ENCODE data around the gene NDUFAF3.

Gene NDUFAF3, protein sequence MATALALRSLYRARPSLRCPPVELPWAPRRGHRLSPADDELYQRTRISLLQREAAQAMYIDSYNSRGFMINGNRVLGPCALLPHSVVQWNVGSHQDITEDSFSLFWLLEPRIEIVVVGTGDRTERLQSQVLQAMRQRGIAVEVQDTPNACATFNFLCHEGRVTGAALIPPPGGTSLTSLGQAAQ

DNA sequence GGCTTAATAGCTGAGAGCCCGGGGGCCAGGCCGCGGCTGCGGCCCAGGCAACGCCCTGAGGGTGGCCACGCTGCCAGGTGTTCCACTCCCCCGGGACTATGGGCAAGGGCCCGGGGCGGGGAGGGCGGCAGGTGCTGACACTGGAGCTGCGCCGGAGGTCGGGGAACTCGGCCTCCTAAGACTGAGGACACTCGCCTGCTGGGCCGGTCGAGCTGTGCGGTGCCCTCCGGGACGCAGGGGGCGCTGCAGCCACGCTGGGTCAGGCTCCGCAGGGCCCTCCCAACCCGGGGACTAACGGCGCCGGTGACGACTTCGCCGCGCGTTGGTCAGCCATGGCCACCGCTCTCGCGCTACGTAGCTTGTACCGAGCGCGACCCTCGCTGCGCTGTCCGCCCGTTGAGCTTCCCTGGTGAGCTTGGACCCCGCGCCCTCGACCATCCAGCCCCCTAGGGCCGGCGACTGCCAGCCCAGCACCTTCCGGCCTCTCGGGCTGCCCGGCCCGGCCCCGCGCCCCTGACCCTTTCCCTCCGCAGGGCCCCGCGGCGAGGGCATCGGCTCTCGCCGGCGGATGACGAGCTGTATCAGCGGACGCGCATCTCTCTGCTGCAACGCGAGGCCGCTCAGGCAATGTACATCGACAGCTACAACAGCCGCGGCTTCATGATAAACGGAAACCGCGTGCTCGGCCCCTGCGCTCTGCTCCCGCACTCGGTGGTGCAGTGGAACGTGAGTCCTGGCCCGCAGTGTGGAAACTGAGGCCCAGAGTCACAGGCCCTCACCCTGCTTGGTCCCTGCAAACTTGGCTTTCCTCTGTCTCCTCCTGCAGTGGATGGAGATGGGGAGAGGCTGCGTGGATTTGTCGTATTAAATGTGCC is at the start of gene NDUFAF3:
Gene NDUFAF3 (plus strand): TSS at position 309 of the 875 bp plus-strand sequence. CDS start 24 bp downstream, at position 333.
- peak; percentile 94 for DNase-seq

DNA sequence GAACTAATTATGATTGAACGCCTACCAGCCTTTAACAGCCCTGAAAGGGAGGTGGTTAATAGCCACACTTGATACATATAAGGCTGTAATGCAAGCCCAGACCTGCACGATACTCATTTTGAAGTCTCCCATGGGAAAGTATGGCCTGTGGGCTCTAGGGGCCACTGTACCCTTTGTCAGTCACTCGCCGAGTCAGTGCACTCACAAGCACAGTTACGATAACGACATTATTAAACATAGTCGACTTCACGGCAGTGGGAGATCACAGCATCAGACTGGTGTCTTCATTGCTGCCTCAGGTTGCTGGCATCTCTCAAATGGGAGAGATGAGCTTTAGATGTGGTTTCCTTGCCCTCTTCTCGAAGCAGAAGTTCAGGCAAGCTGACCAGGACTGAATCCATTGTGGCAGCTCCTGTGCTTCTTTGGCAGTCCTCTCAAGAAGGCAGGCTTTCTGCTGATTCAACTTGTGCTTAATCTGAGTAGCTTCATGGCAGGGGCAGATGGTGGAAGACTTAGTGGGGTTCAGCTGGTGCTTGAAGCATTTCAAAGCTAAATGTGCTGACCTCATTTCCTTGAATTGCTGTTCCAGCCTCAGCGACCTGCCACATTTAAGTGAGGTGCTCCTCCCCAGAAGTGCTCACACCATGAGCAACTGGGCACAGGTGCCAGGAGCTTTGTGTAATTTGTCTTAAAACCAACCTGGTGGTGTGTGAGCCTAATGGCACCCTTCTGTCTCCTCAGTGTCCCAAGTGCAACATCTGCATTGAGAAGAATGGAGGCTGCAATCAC is 47.7 kb upstream of the NDUFAF3 start:
- DNase-seq: no peak

DNA sequence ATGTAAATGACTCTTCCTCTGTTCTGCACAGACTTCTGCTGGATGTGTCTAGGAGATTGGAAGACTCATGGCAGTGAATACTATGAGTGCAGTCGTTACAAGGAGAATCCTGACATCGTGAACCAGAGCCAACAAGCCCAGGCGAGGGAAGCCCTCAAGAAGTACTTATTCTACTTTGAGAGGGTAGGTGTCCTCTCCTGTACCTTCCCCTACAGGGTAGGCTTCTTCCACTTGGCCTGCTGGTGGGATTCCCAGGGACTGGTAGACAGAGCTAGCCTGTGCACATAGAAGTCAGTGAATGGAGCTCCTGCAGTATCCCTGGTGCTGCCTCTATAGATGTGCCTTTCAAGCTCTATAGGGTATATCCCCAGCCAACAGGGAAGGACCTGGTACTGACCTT is 42.5 kb upstream of the NDUFAF3 start:
- DNase-seq: no peak

DNA sequence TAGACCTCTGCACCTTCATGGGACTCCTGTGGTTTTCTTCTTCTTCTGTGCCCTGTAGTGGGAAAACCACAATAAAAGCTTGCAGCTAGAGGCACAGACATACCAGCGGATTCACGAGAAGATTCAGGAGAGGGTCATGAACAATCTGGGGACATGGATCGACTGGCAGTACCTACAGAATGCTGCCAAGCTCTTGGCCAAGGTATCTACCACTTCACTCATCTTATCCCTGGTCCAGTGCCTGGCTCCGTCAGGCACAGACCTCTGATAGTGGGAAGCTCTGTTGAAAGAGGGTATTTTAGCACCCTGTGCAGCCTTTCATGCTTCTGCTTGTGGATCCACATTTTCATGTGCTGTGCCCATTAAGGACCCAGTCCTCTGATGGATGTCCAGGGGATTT is 41.6 kb upstream of the NDUFAF3 start:
- no peak for DNase-seq

DNA sequence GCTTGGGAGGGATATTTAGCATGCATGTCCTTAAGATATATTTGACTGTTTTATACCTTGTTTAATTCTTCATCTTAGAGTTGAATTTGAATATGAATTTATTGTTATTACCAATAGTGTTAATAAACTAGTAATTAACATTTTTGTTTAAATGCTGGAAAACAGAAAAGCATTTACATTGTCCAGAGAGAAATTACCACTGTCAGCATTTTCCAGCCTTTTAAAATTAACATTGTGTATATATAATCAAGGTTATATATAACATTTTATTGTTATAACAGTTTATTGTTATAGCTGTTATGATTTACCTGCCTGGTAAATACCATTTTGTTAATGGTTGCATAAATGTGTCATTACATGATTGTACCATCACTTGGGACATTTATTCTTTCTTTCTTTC is 39.9 kb upstream of the NDUFAF3 start:
- no peak for DNase-seq

DNA sequence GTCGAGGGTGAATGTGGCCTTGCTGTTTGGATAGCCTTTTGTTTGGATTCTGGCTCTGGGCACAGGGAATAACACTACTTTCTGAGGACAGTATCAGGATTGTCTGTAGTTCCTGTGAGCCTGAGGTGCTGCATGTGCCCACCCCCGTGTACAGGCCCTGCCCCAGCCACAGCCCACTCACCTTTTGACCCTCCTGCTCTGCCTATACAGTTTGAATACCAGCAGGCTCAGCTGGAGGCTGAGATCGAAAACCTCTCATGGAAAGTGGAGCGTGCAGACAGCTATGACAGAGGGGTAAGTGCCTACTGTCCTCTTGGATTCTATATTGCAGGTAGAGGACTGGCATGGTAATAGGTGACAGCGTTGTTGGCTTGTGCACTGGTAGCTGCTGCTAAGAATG is 39.2 kb upstream of the NDUFAF3 start:
- DNase-seq: no peak

DNA sequence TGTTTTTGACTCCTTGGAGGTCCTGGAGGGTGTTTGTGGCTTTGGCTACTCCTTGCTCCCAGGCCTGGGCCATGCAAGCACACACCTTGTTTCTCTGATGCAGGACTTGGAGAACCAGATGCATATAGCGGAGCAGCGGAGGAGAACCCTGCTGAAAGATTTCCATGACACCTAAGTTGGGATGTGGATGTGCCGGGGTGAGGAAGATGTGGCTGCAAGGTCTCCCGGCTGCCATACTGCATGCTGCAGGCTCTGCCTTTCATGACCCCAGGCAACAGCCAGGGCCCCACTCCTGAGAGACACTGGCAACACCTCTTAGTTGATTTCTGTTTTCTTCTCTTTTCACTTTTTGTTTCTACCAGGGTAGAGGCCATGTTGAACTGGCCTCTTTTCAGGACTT is 38.8 kb upstream of the NDUFAF3 start:
- DNase-seq: no peak

DNA sequence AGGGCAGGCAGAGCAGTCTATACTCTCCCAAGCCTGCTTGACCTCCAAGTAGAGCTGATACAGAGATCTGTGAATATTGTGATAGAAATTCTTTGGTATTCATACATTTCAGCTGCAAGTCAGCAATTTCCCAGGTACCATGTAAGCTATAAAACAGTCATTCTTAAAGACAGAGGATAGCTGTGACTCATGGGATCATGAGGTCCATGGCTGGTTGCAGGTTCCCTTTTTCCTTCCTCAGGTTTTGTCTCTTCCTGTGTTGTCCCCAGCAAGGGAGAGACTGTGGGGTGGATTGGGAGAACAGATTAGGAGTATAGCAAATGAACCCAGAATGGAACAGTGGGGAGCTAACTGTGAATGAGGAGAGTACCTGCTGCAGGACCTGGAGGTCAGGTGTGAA is 37.3 kb upstream of the NDUFAF3 start:
- no peak for DNase-seq

DNA sequence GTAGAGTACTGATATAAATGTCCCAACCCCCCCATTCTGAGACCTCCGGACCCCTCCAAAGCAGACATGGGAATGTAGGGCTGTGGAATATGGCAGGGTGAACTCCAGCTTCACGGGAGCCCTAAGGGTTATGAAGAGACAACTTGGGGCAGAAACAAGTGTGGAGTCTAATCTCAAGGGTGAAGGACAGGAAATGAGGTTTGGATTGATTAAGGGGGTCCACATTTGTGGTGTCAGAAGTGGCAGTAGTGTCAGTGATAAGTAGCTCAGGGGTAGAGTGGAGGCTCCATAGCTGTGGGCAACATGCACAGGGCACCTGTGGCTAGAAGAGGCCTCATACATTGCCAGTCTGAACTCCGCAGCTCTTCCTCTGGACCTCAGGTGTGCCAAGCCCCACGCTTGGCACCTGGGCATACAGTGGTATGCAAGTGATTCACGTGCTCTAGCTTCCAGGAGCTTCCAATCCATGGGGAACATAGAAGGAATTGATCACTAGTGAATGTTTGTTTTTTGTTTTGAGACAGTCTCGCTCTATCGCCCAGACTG is 36.0 kb upstream of the NDUFAF3 start:
- no peak for DNase-seq

DNA sequence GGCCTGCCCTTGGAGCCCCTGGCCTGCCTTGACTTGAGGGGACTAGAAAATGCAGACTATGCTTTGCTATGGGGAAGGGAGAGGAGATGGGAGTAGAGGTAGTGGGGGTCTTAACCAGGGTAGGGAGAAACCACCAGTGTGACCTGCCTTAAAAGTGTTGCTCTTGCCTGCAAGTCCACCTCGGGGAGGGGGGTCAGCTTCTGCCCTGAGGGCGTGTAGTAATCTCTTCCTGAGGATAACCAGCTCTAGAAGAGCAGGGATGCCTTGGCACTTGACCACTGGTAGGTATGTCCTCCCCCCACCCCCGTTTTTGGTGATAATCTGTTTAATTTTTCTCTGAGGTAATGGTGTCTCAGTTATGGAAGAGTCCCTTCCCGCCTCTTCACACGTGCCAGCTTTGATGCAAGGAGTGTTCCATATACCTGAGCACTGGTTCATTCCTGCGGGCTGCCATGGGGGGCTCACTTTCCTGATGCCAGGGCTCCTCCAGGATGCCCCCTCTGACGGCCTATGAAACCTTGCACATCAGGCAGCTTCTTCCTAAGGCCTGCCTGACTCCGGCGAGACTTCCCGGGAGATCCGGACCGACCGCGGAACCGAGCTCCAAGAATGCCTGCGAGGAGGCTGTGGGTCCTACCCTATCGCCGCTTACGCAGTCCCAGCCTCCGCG is 32.7 kb upstream of the NDUFAF3 start:
- no peak for DNase-seq

DNA sequence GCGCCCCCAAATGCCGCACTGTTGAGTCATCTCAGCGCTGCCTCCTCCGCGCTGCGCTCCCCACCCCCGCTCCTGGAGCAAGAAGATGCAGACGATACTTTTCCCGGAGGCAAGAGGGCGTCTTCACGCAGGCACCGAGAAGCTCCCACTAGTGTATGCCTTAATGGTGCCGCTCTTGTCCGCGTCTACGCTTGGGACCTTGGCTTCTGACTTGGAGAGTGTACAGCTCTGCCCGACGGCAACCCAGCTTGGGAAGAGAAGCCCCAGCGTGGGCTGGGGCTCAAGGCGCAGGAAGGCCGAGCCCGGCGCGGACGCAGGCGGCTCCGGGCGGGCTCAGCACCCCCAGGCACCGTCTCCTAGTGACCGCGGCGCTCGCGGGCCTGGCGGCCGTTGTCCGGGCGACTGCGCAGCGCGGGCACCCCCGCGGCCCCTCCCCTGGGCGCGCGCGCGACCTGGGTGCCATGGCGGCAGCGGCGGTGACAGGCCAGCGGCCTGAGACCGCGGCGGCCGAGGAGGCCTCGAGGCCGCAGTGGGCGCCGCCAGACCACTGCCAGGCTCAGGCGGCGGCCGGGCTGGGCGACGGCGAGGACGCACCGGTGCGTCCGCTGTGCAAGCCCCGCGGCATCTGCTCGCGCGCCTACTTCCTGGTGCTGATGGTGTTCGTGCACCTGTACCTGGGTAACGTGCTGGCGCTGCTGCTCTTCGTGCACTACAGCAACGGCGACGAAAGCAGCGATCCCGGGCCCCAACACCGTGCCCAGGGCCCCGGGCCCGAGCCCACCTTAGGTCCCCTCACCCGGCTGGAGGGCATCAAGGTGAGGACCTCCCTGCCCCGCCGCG is 31.9 kb upstream of the NDUFAF3 start, which contains the start of gene P4HTM:
Gene P4HTM (plus strand): TSS at position 446 of the 840 bp plus-strand sequence. CDS start 16 bp downstream, at position 462.
- peak; percentile 73 for DNase-seq

DNA sequence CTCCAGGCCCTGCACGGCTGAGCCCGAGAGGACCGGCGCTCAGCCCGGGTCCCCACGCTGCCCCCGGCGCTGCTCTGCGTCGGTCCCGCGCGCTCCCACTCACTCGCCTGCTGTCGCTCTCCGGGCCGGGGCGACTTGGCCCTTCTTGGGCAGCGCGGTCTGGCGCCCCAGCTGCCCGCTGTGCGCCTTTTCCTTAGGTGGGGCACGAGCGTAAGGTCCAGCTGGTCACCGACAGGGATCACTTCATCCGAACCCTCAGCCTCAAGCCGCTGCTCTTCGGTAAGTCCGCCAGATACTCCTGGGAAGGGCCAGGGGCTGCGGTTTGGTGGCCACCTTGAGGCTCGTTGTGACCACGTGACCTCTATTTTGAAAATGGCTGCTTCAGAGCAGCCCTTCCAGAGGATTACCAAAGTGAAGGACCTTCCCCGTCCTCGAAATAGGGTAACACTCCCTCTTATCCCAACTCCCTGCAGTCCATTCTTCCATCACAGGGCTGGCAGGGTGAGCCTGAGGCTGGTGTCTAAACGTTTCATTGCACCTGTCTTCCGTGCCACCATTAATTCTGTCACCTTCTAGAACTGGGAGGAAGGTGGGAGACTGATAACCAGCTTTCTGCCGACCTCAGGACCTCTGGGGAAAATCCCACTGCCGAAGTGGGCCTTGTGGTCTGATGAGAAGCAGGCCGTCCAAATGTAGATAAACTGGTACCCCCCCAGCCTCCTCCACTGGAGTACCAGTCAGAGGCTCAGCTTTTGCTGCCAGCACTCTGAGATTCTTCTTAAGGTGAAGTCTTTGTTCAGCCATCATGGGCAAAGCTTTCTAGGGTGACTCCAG is 31.1 kb upstream of the NDUFAF3 start:
- peak; percentile 45 for DNase-seq

DNA sequence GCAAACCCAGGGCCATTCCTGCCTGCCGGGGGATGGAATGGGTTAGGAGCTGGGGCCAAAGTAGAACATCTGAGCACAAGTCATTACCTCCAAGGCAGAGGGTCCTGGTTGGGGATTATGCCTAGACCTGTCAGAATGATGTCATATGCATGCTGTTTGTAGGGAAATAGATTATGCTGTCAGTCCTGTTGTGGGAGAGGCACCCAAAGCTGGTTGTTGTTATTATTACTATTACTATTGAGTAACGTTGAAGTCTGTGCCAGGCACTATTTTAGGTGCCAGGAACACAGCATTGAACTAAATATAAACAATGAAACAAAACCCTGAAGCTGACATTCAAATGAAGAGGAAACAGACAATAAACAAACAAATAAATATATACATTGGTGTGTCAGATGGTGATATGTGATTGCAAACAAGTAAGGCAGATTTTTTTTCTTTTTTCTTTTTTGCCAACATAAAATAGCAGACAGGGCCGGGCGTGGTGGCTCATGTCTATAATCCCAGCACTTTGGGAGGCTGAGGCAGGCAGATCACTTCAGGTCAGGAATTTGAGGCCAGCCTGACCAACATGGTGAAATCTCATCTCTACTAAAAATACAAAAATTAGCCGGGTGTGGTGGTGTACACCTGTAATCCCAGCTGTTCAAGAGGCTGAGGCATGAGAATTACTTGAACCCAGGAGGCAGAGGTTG is 29.9 kb upstream of the NDUFAF3 start:
- DNase-seq: no peak

DNA sequence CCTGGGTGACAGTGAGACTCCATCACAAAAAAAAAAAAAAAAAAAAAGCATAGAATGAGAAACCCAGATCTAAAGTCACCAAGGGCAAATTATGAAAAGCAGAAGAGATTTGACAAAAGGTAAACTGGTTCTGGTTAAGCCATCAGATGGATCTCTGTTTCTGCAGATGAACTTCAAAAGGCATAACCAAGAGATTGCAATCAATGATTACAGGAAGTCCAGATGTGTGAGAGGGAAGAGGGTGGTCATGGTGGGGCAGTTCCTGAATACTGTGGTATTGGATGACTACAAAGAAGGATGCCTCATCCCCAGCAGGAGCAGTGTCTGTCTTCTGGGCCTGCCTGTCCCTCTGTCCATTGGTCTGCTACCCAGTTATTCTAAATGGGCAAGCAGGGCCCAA is 28.1 kb upstream of the NDUFAF3 start:
- no peak for DNase-seq

DNA sequence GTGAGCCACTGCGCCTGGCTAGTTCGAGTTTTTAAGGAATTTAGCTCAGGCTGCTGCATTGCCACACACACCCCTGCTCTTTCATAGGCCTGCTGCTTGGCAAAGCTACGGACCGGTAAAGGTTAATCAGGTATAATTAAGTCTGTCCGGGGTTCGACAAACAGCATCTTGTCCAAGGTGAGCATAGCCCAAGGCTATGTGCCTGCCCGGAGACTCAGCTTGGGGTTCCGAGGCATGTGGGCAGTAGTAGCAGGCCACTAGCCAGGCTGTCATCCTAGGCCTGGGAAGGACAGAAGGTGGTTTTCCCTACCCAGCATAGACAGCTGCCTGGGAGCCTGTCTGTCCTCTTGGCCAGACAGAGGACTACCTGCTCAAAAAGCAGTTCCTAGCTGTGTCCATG is 25.3 kb upstream of the NDUFAF3 start:
- DNase-seq: no peak

DNA sequence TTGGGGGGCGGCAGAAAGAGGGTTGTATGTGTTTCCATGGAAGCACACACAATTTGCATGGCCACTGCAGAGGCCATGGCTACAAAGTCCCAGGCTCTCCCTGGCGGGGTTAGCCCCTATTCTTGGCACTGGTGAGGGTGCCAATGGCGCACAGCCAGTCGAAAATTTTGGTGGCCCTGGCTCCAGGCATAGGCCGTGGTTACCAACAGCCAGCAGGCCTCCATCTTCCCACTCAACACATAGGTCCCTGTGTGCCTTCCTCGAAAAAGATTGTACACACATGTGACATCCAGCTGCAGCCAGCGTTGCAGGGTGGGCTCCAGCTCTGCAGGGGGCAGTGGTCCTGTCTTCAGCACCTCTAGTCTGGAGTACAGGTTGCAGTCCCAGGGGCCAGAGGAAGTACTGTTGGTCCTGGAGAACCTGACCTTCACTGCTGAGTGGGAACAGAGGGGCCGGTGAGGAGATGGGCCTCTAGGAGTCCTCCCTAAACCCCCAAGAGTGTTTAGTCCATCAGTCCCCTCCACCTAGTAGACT is 24.8 kb upstream of the NDUFAF3 start:
- no peak for DNase-seq

DNA sequence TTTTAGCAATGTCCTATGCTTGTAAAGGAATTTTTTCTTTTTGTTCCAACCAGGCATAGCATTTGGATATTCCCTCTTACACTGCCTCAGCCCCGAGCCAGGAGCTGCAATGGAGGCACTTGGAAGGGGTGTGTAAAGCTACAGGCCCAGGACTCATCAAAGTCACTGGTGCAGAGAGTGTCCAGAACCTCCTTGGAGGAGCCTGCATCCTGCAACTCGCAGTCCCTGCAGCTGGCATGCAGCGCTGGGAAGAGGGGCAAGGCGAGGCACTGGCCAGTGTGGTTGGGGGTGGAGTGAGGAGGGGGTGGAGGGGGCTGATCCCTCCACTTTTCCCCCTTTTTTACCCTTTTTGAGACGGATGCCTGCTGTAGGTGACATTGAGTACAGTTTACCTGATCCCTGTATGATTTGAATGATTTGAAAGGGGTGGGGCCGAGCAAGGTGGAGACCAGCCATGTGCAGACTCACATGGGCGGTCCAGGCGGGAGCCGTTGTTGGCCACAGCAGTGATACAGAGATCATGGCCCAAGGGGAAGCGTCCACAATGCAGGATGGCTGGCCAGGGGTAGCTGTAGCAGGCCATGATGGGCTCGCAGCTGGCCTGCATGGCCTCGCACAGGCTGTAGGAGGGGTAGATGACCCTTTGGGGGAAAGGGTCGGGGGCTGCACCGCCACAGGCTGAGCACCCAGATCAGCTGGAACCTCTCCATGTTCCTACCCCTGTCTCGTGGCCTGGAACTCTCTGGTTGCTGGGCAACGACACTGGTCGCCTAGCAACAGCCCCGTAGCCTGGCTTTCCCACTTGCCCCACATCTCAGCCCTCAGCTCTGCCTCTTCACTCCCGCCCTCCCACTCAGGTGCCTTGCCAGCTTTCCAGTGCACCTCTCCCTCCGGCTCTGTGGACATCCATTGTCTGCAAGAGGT is 23.9 kb upstream of the NDUFAF3 start:
- DNase-seq: no peak

DNA sequence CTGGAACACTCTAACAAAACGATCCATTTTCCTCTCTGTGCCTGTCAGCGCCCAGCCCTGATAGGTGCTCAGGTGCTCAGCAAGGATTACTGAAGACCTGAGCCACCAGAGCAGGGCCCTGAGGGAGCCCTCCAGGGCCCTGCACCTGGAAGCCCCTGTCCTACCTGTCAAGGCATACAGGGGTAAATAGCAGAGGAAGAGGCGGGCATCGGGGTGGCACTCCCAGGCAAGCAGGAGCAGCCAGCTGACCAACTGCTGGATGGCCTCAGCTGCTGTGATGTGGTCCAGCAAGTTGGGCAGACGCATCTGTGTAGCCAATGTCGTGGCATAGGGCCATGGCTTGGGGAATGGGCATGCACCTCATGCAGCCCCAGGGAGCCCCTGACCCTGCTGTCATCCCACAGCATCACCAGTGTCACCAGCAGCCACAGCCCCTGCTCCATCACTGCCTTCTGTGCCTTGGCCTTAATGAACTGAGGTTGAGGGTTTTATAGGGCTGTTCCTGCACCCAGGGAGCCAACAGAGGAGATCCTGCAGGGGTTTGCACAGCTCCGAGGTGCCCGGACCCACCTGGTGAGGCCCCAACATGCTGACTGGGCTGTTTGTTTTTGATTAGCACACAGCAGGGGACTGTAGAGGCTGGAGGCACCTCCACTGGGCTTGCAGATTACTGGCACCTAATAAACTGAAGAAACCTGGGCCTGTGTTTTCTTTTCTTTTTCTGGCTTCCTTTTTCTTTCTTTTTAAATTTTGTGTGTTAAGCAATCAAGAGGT is 22.6 kb upstream of the NDUFAF3 start:
- no peak for DNase-seq
